ENCODE data around the gene ANKMY2.
A peak's percentile ranks its signal among the peaks of the same experiment; 100 is the strongest.
"Not testable (repeated sequence)": the region's sequence is repeated elsewhere in the genome, so short reads cannot be mapped to it uniquely, and the experiment has no call there.

Gene ANKMY2

GRCh38 chr7:16616542-16616941 is 29.0 kb downstream of the ANKMY2 start:
- no peak for DNase-seq

- DNase-seq, result no peak
These were observed 29.4 kb downstream of the ANKMY2 start for GRCh38 chr7:16616122-16616521.

GRCh38 chr7:16615228-16615627 is 30.3 kb downstream of the ANKMY2 start:
- DNase-seq, result no peak

- DNase-seq, result no peak
These were observed 33.8 kb downstream of the ANKMY2 start for GRCh38 chr7:16611711-16612110.

GRCh38 chr7:16609842-16610450 is 35.6 kb downstream of the ANKMY2 start:
- DNase-seq, result peak in 1 of 2 donors; percentile 50

DNA sequence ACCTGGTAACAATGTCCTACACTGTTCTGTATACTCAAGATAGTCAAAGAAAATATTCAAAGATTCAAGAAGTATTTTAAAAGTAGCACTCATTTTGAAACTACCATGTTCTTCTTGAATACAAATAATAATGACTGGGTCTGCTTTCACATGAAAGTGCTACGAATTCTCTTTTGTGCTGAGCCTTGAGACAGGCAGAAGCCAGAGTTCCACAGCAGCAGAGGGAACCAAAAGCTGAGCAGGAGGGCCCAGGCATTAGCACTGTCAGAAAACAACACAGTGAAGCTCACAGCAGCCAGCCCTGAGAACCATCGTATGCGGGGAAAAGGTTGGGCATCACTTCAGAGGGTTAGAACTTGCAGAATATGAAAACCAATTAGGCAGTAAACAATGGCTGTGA is 38.9 kb downstream of the ANKMY2 start:
- DNase-seq, result no peak

DNA sequence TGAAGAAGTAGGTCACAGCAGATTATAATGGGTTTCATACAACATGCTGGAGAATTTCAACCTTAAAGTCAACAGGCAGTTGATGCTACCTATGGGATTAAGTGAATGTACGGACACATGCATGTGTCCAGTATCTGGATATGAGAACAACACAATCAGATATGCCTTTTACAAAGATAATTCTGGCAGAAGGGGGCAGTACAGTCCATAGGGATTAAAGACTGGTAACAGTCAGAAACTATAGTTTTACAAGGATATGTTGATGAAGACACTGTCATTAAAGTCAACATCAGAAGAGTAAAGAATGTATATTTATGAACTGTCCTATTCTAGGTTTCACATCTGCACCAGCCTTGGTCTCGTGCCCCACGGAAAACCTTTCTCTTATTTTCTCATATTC is 41.5 kb downstream of the ANKMY2 start:
- DNase-seq, result no peak

- no peak for DNase-seq
These were observed 41.9 kb downstream of the ANKMY2 start for GRCh38 chr7:16603633-16604032.

GRCh38 chr7:16599860-16600259 is 45.7 kb downstream of the ANKMY2 start:
- no peak for DNase-seq

DNA sequence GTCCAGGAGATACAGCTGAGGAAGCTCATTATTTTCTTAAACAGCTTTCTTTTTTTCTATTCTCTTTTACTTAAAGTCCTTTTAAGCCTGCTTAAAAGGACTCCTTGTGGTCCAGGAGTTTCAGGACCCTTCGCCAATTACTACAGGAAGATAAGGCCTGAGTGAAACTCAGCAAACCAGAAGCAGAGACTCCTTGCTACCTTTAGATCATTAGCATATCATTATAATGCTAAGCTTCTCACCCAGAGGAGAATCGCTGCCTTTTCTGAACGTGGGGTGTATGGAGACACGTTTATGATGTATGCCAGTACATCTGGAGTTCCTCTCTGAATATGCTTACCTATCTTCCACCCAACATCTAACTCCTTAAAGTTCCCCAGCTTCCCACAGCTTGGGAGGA is 47.5 kb downstream of the ANKMY2 start:
- no peak for DNase-seq

DNA sequence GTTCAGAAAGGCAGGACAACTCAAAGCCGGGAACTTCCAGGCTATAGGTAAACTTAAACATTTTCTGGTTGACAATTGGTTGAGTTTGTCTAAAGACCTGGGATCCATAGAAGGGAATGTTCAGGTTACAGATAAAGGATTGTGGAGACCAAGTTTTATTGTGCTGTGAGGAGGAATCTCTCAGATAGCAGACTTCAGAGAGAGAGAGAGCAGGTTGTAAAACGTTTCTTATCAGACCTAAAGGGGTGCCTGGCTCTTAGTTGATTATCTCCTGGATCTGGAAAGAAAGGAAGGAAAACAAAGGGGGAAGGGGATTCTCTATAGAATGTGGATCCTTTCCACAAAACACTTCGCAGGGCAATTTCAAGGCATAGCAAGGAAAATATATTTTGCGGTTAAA is 50.0 kb downstream of the ANKMY2 start:
- not testable (repeated sequence) for DNase-seq

DNA sequence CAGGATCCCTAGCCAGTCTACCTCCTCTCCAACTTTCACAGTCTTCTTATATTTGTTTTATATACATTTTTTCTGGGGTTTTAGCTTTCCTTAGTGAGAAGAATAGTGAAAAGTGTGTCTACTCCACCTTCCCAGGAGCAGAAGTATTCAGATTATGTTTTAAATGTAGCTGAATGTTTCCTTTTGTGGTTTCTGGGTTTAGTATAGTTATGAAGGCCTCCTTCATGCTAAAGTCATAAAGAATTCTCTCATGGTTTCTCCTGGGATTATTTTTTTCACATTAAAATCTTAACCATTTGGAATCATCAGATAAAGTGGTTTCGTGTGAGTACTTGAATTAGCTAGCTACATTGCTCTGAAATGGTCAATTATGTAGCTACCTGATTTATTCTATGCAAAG is 50.9 kb downstream of the ANKMY2 start:
- DNase-seq, result no peak

DNA sequence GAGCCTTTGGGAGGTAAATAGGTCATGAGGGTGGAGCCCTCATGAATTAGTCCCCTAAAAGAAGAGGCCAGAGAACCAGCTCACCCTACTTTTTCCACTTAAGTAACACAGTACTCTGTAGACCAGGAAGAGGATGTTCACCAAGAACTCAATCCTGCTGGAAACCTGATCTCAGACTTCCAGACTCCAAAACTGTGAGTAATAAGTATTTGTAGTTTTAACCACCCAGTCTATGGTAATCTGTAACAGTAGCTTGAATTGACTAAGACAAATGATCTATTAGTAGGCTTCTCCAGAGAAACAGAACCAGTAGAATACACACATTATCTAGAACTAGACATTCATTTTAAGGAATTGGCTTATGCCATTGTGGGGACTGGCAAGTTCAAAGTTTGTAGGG is 51.5 kb downstream of the ANKMY2 start:
- DNase-seq, result no peak

DNA sequence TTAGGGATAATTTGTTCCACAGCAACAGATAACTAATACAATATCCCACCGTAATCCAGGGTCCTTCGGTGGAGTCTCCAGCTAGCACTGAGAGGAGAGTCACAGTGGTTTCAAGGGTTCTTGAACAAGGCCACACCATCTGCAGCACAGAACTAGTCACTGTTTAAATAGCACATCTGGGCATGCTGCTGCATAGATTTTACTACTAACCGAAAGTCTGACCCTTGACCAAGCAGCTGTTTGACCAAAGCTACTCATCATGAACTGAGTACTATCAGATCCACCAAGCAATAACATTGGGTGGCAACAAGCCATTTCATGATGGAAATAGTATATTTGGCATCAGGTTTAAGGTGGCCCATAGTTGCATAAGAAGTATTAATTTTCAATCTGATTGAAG is 53.2 kb downstream of the ANKMY2 start:
- no peak for DNase-seq

GRCh38 chr7:16590424-16590823 is 55.1 kb downstream of the ANKMY2 start:
- no peak for DNase-seq

DNA sequence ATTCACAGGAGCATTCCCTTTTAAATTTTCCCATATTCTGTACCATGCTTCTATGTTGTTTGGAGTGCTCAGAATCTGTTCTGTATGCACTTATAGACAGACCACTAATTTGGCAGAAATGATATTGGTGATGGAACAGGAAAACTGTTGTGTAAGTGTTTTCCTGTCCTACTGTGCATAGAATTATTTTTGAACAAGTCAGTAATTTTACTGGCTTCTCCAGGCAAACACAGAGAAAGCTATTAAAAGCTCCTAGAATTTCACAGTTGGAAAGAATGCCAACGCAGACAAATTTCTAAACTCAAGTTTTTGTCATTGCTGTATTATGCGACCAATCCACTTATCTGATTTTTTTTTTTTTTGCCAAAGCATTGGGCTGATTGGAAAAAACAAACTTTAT is 55.7 kb downstream of the ANKMY2 start:
- no peak for DNase-seq

DNA sequence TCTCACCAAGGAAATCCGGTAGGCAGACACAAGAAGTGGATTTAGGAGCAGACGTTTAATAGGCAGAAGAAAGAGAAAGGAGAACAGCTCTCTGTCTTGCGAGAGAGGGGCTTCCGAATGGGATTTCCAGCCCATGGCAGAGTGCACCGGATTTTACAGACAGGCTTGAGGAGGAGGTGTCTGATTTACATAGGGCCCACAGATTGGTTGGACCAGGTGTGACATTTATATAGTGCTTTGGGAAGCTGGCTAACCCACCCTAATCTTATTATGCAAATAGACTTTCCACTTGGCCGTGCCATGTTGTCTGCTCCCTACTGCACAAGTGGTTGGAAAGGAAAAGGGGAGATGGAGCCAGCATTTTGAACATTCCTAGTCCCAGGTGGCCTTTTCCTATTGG is 57.8 kb downstream of the ANKMY2 start:
- DNase-seq, result no peak

- DNase-seq, result no peak
These were observed 58.4 kb downstream of the ANKMY2 start for GRCh38 chr7:16587129-16587528.

- no peak for DNase-seq
These were observed 59.3 kb downstream of the ANKMY2 start for GRCh38 chr7:16586081-16586874.

DNA sequence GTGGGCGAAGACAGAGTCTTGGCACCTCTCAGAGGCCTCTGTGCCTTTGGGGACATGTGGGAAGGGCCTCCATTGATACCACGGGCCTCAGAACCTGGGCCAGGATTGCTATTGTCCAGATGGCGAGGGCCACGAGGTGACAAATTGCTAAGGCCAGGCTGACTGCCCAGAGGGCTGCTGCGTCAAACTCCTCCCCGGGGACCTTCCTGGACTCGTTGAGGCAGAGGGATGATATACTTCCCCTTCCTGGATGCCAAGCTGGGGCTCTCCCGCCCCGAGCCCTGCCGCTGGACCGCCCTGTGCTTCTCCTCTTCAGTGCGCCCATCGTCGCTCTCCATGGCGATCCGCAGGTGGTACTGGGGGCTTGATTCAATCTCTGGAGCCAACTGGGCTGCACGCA is 60.0 kb downstream of the ANKMY2 start:
- DNase-seq, result no peak

DNA sequence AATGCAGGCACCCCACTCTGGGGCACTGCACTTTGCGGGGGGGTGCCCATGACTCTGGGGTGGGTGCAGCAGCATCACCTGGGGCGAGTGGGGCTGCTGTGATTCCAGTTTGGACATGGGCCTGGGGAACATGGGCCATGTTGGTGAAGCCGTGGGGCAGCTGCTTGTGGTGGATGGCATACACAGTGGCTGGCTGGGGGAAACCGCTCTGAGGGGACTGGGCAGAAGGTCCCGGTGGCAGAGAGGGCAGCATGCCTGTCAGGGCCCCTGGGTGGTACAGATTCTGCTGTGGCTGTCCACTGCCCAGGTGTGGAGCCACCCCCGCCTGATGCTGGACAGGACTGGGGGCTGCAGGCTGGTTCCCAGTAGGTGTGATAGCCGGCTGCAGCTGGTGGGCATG is 61.7 kb downstream of the ANKMY2 start:
- no peak for DNase-seq

DNA sequence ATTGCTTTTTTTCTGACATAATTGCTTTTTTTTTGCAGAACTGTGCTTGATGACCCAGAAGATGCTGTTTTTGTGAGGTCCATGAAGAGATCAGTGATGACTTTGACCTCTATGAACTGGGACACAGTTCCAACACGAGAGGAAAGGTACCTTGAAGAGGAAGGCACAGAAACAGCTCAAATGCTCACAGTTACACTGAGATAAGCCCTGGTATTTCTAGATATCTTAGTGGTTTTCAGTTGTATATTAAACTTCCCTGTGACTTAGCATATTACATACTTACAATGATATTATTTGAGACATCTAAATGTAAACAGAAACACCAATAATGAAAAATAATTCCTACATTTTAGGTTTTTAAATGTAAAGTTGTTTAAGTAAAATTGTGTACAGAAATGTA is 64.3 kb downstream of the ANKMY2 start:
- no peak for DNase-seq

DNA sequence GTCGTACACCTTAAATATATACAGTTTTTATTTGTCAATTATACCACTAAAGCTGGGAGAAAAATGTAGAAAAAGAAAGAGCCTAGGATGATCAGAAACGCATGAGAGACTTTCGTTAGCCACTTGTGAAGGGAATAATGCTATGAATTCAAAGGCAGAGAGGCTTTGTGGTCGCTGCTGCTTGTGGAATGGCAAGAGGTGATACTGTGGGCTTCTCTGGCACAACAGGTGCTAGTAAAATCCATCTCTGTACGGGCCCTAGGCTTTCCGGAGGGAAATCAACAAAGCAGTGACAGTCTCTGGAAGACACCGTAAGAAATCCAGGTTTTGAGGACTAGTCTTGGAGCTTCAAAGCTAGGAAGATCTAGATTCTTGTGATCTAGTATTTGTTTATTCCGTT is 66.3 kb downstream of the ANKMY2 start:
- DNase-seq, result no peak

- no peak for DNase-seq
These were observed 73.6 kb downstream of the ANKMY2 start for GRCh38 chr7:16571941-16572340.
